A549 (cell line): ENCODE results near the gene RBM6. TPM values are rescaled to one million over a fixed set of nuclear protein-coding genes. Genes with fewer than 3 reads are reported as not detected.
"Not testable (repeated sequence)": the region's sequence is repeated elsewhere in the genome, so short reads cannot be mapped to it uniquely, and the experiment has no call there.

Source experiments
- ATAC-seq, 2 experiments: fragments of 200-7000 bp in 1 of 2; fragments of >200 bp in 1 of 2; cut with Nextera tagmentation in 1 of 2; cut with Tn5 transposase in 1 of 2; 3 replicates each; pipeline versions ENCODE4 v1.8.0 to v1.9.1; 2018 to 2020; ENCODE audit warnings: mild to moderate bottlenecking in 1 of 2, moderate library complexity in 1 of 2
- CTCF ChIA-PET: fragments of 300-600 bp; sonication (Branson Sonifier 250); formaldehyde crosslinking; extraction: SDS; loops from one replicate; lab custom pipeline; 2021; ENCODE audit warnings: antibody characterized with exemption, inconsistent platforms; lab: Yijun Ruan, JAX
- POLR2A ChIA-PET: fragments of 350-600 bp; formaldehyde crosslinking; extraction: SDS; loops from one replicate; lab custom pipeline; 2021; ENCODE audit warnings: antibody characterized with exemption, inconsistent platforms; lab: Yijun Ruan, JAX
- DNase-seq, 2 experiments: peaks; one replicate each; pipeline versions ENCODE4 v3.0.0 to v3.0.0-alpha.2; 2011 to 2016; ENCODE audit warnings: low read depth in 1 of 2, low spot score in 1 of 2
- FAIRE-seq: peaks from 2 replicates; lab custom pipeline; 2011; peaks lifted over from hg19 to GRCh38; lab: Jason Lieb, UNC
- H3K27ac ChIP-seq, 2 experiments: fragments of >200 bp; sonication (Bioruptor Twin); formaldehyde crosslinking; 3 replicates each; pipeline ENCODE4 v1.5.1; 2016 to 2017
- H3K4me1 ChIP-seq: fragments of >200 bp; sonication (Bioruptor Twin); formaldehyde crosslinking; 3 replicates; pipeline ENCODE4 v1.6.1; 2016
- H3K4me2 ChIP-seq: fragments of >200 bp; sonication (Bioruptor Twin); formaldehyde crosslinking; 3 replicates; pipeline ENCODE4 v1.6.1; 2016
- H3K4me3 ChIP-seq: fragments of >200 bp; sonication (Bioruptor Twin); formaldehyde crosslinking; 3 replicates; pipeline ENCODE4 v1.5.1; 2016
- H3K9me3 ChIP-seq: fragments of >200 bp; sonication (Bioruptor Twin); formaldehyde crosslinking; 3 replicates; pipeline ENCODE4 v1.6.1; 2016
- BHLHE40 ChIP-seq: IDR thresholded peaks from 2 replicates; pipeline ENCODE4 v1.6.1; 2012; ENCODE audit warnings: low read depth, low read length, inconsistent platforms
- CBX2 ChIP-seq: fragments of 200-600 bp; sonication (generic); IDR thresholded peaks from 2 replicates; pipeline ENCODE4 v1.6.1; 2016; ENCODE audit warnings: low read depth, mild to moderate bottlenecking, borderline replicate concordance
- CEBPB ChIP-seq, 2 experiments: fragments of >200 bp in 1 of 2; sonication (Bioruptor Twin) in 1 of 2; formaldehyde crosslinking in 1 of 2; IDR thresholded peaks; 2 replicates each; pipeline ENCODE4 v1.6.1; 2012 to 2016
- EHMT2 ChIP-seq: fragments of 200-600 bp; sonication (generic); IDR thresholded peaks from 2 replicates; pipeline ENCODE4 v1.6.1; 2016; ENCODE audit warnings: antibody characterized with exemption, low read depth, mild to moderate bottlenecking, moderate library complexity
- ESRRA ChIP-seq: fragments of 150-350 bp; IDR thresholded peaks from 2 replicates; pipeline ENCODE4 v1.6.1; 2014; ENCODE audit warnings: mild to moderate bottlenecking, low read length, borderline replicate concordance
- FOSL2 ChIP-seq, 2 experiments: fragments of 450-650 bp in 1 of 2; fragments of >200 bp in 1 of 2; sonication (Bioruptor Twin) in 1 of 2; formaldehyde crosslinking; IDR thresholded peaks; 2 replicates each; pipeline versions ENCODE4 v1.5.0 to v1.6.1; 2016 to 2020; ENCODE audit warnings: mild to moderate bottlenecking in 1 of 2, moderate library complexity in 1 of 2
- FOXS1 ChIP-seq: fragments of 250-450 bp; sonication (Bioruptor Pico); IDR thresholded peaks from 2 replicates; pipeline ENCODE4 v1.5.0; 2020; ENCODE audit warnings: mild to moderate bottlenecking, moderate library complexity
- HDAC2 ChIP-seq: fragments of 200-600 bp; sonication (generic); IDR thresholded peaks from 2 replicates; pipeline ENCODE4 v1.6.1; 2016
- HEYL ChIP-seq: fragments of 250-450 bp; sonication (Bioruptor Pico); IDR thresholded peaks from 2 replicates; pipeline ENCODE4 v1.8.0; 2021; ENCODE audit warnings: mild to moderate bottlenecking, moderate library complexity
- HOXA7 ChIP-seq: fragments of 250-450 bp; sonication (Bioruptor Pico); IDR thresholded peaks from 2 replicates; pipeline ENCODE4 v1.5.0; 2020; ENCODE audit warnings: mild to moderate bottlenecking, moderate library complexity
- HOXB5 ChIP-seq: fragments of 250-450 bp; sonication (Bioruptor Pico); IDR thresholded peaks from 2 replicates; pipeline ENCODE4 v1.5.0; 2020; ENCODE audit warnings: mild to moderate bottlenecking, moderate library complexity
- MAFK ChIP-seq: fragments of 450-650 bp; IDR thresholded peaks from 2 replicates; pipeline ENCODE4 v1.6.1; 2014; ENCODE audit not compliant: partially characterized antibody
- POLR2A ChIP-seq: IDR thresholded peaks from 2 replicates; pipeline ENCODE4 v1.6.1; 2012; ENCODE audit warnings: mild to moderate bottlenecking, low read length
- RAD21 ChIP-seq, 2 experiments: fragments of >200 bp in 1 of 2; sonication (Bioruptor Twin) in 1 of 2; formaldehyde crosslinking in 1 of 2; IDR thresholded peaks in 1 of 2; conservative IDR thresholded peaks in 1 of 2; 2 replicates in 1 of 2; 3 replicates in 1 of 2; pipeline ENCODE4 v1.6.1; 2012 to 2018; ENCODE audit warnings: inconsistent platforms in 1 of 2
- RCOR1 ChIP-seq: fragments of 150-350 bp; IDR thresholded peaks from 2 replicates; pipeline ENCODE4 v1.6.1; 2014; ENCODE audit warnings: antibody characterized with exemption, low read length, low read depth
- REST ChIP-seq: fragments of 200-600 bp; sonication (generic); IDR thresholded peaks from 2 replicates; pipeline ENCODE4 v1.6.1; 2016; ENCODE audit warnings: antibody characterized with exemption, mild to moderate bottlenecking, moderate library complexity
- ZC3H11A ChIP-seq: fragments of 450-650 bp; IDR thresholded peaks from 2 replicates; pipeline ENCODE4 v1.6.1; 2014; ENCODE audit warnings: antibody characterized with exemption, mild to moderate bottlenecking
- ZFP36 ChIP-seq: fragments of 450-650 bp; IDR thresholded peaks from 2 replicates; pipeline ENCODE4 v1.6.1; 2014; ENCODE audit warnings: borderline replicate concordance; ENCODE audit not compliant: partially characterized antibody
- WGBS: methylation state at CpG from one replicate; pipeline ENCODE4 v1.1.6; 2017; ENCODE audit errors: missing lambda C conversion rate; 5-methylcytosine and 5-hydroxymethylcytosine counted together
- polyA plus RNA-seq, 4 experiments: library from polyadenylated mRNA; depleted of rRNA in 3 of 4; stranded (reverse); fragments of >200 nt; fragmentation: RNase III in 1 of 4; extraction: RNeasy Plus Mini Kit Qiagen cat#74134 plus additional on column Dnase treatment in 1 of 4; gene quantifications; 2 replicates in 3 of 4; 3 replicates in 1 of 4; pipeline ENCODE4 v1.2.3, GENCODE V29; 2011 to 2017
- TF ChIP-seq, protein P1 (sequence below): fragments of >200 bp; sonication (Bioruptor Twin); formaldehyde crosslinking; IDR thresholded peaks from 3 replicates; pipeline ENCODE4 v1.5.1; 2016
- TF ChIP-seq, protein P2 (sequence below): fragments of 150-350 bp; IDR thresholded peaks from 2 replicates; pipeline ENCODE4 v1.6.1; 2014; ENCODE audit warnings: low read depth, mild to moderate bottlenecking, low read length

The RBM6 gene
- polyA plus RNA-seq, 2 of the 4 experiments (the other 2 are of a cell fraction) = 40.4 to 44.2 TPM

DNA sequence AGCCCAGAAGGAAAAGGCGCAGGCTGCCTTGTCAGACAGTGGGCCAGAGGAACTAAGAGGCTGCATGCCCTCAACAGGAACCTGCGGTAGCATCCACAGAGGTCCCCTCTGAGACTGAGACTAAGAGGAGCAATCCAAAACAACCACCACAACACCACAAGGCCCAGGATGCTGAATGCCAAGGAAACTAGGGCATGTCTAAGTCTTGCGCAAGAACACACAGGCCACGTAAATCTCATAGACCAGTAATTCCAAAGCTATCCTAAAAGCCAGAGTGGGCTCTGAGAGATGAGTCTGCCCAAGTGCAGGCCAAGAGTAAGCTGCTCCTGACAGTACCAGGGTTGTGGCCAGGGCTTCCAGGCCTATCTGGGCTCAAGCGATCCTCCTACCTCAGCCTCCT lies 23.3 kb upstream of the RBM6 start:
- no peak overlapping the region for H3K4me3 ChIP-seq
- ATAC-seq (no peak), FAIRE-seq (no peak), DNase-seq (no peak)
- 100% methylated on average over 5 of the region's 5 CpGs for WGBS
- no peak overlapping the region for H3K4me2 ChIP-seq
- POLR2A ChIA-PET = no interaction called here
- H3K9me3 ChIP-seq = no peaks in the 10 kb centered on the region
- TF ChIP-seq CEBPB (IDR thresholded peaks at IDR 0.05) (peak; percentile 37 to 83; a peak in 3 of 4 replicates), MAFK (no peak), POLR2A (no peak)
- TF ChIP-seq, protein P1, sequence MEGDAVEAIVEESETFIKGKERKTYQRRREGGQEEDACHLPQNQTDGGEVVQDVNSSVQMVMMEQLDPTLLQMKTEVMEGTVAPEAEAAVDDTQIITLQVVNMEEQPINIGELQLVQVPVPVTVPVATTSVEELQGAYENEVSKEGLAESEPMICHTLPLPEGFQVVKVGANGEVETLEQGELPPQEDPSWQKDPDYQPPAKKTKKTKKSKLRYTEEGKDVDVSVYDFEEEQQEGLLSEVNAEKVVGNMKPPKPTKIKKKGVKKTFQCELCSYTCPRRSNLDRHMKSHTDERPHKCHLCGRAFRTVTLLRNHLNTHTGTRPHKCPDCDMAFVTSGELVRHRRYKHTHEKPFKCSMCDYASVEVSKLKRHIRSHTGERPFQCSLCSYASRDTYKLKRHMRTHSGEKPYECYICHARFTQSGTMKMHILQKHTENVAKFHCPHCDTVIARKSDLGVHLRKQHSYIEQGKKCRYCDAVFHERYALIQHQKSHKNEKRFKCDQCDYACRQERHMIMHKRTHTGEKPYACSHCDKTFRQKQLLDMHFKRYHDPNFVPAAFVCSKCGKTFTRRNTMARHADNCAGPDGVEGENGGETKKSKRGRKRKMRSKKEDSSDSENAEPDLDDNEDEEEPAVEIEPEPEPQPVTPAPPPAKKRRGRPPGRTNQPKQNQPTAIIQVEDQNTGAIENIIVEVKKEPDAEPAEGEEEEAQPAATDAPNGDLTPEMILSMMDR = no peak
- H3K4me1 ChIP-seq = no peaks in the 10 kb centered on the region
- CTCF ChIA-PET = interaction anchor here (2.0 to 3.3 kb wide), 2 partner anchors 10 to 75 kb away, joined by 6 to 9 read pairs; no protein-coding TSS in a partner anchor
- H3K27ac ChIP-seq = no peak overlapping the region

GRCh38 chr3:49917806-49918590 lies 22.0 kb upstream of the RBM6 start:
- FAIRE-seq, POLR2A ChIA-PET, H3K4me2 ChIP-seq, DNase-seq, ATAC-seq, H3K4me3 ChIP-seq, H3K27ac ChIP-seq, H3K9me3 ChIP-seq, H3K4me1 ChIP-seq: not testable (repeated sequence)
- CTCF ChIA-PET = interaction anchor here (0.6 to 1.7 kb wide), 3 partner anchors 7 to 79 kb away, joined by 3 to 5 read pairs (median 4); no protein-coding TSS in a partner anchor
- WGBS = 95% methylated on average over 19 of the region's 19 CpGs

DNA sequence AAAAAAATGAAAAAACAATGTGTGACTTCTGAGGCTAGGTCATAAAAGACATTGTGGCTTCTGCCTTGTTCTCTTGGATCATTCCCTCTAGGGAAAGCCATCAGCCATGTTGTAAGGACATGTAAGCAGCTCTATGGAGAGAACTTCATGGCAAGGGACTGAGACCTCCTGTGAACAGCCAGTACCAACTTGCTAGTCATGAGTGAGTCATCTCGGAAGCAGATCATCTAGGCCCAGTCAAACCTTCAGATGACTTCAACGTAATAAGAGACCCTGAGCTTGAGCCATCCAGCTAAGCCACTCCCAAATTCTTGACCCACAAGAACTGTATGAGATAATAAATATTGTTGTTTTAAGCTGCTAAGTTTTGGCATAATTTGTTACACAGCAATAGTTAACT lies 15.3 kb upstream of the RBM6 start:
- H3K4me3 ChIP-seq = no peak overlapping the region
- FAIRE-seq = no peak
- H3K27ac ChIP-seq = peak overlapping the region in 1 of 2 experiments; percentile 33; a peak in 1 of 6 replicates
- peaks cover 10% of the 10 kb centered on the region; the same call in 2 of the 3 replicates for H3K4me1 ChIP-seq
- H3K4me2 ChIP-seq = no peak overlapping the region
- ATAC-seq = no peak
- CTCF ChIA-PET = interaction anchor here (0.9 to 2.5 kb wide), 5 partner anchors 12 to 122 kb away, joined by 3 to 10 read pairs (median 3); partner anchors contain the start of gene INKA1
- TF ChIP-seq FOSL2 (IDR thresholded peaks at IDR 0.05) = no peak
- peak; percentile 31; the same call in 1 of the 2 replicates for TF ChIP-seq FOSL2 (CRISPR knock-in tag; IDR thresholded peaks at IDR 0.05)
- no peak for TF ChIP-seq RCOR1
- TF ChIP-seq, all 56 proteins: peak for 1
- 47% methylated on average over 2 of the region's 2 CpGs for WGBS
- peak in 1 of 2 experiments; percentile 48 for DNase-seq
- H3K9me3 ChIP-seq = no peaks in the 10 kb centered on the region
- POLR2A ChIA-PET = no interaction called here

DNA sequence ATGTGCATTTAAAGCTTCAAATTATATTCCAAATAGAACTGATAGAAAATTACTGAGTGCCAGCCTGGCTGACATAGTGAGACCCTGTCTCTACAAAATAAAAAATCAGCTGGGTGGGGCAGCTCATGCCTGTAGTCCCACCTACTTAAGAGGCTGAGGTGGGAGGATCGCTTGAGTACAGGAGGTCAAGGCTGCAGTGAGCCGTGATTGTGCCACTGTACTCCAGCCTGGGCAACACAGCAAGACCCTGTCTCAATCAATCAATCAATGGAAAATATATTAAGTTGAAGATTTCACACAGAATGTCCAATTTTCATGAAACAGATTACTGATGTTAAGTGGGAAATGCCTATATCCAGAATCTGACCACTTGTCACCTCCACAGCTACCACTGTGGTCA lies 14.5 kb upstream of the RBM6 start:
- CTCF ChIA-PET = interaction anchor here (0.9 to 2.5 kb wide), 4 partner anchors 13 to 84 kb away, joined by 3 to 7 read pairs (median 3); no protein-coding TSS in a partner anchor
- H3K4me2 ChIP-seq = no peak overlapping the region
- H3K27ac ChIP-seq = no peak overlapping the region
- FAIRE-seq (no peak), DNase-seq (no peak), ATAC-seq (no peak)
- POLR2A ChIA-PET = no interaction called here
- H3K4me3 ChIP-seq = no peak overlapping the region
- H3K4me1 ChIP-seq = peaks cover 13% of the 10 kb centered on the region; the same call in 2 of the 3 replicates
- H3K9me3 ChIP-seq = no peaks in the 10 kb centered on the region
- 92% methylated on average over 2 of the region's 2 CpGs for WGBS
- TF ChIP-seq HOXB5 (CRISPR knock-in tag) (no peak), ZFP36 (no peak), RAD21 (conservative IDR thresholded peaks at IDR 0.05 in 1 of 2, IDR thresholded peaks at IDR 0.05 in 1 of 2) (no peak), ESRRA (no peak), HEYL (CRISPR knock-in tag) (no peak), CBX2 (no peak), HOXA7 (CRISPR knock-in tag) (no peak), ZC3H11A (no peak), HDAC2 (no peak), MAFK (no peak), FOXS1 (no peak), BHLHE40 (no peak), REST (no peak), EHMT2 (no peak)
- TF ChIP-seq, protein P2, sequence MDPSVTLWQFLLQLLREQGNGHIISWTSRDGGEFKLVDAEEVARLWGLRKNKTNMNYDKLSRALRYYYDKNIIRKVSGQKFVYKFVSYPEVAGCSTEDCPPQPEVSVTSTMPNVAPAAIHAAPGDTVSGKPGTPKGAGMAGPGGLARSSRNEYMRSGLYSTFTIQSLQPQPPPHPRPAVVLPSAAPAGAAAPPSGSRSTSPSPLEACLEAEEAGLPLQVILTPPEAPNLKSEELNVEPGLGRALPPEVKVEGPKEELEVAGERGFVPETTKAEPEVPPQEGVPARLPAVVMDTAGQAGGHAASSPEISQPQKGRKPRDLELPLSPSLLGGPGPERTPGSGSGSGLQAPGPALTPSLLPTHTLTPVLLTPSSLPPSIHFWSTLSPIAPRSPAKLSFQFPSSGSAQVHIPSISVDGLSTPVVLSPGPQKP = no peak
